Choroid plexus epithelial cell (primary cell): Measurements from ENCODE around the gene MTR.

ENCODE experiments used
- DNase-seq: peaks from one replicate; pipeline ENCODE4 v3.0.0-alpha.2; 2010; ENCODE audit warnings: low read depth
- H3K4me3 ChIP-seq: 2 replicates; pipeline ENCODE4 v1.5.1; 2011; ENCODE audit warnings: low read depth, mild to moderate bottlenecking, control low read depth, low read length, moderate library complexity
- CTCF ChIP-seq: conservative IDR thresholded peaks from 2 replicates; pipeline ENCODE4 v1.5.1; 2011; ENCODE audit warnings: low read depth, mild to moderate bottlenecking, control low read depth, inconsistent platforms, low read length, moderate library complexity

MTR gene

GRCh38 chr1:236888903-236889302 lies 93.8 kb downstream of the MTR start:
- no peak for DNase-seq
- H3K4me3 ChIP-seq: no peak overlapping the region
- TF ChIP-seq CTCF: no peak

GRCh38 chr1:236890152-236891056 lies 95.3 kb downstream of the MTR start:
- DNase-seq: no peak
- H3K4me3 ChIP-seq: no peak overlapping the region
- TF ChIP-seq CTCF: no peak

DNA sequence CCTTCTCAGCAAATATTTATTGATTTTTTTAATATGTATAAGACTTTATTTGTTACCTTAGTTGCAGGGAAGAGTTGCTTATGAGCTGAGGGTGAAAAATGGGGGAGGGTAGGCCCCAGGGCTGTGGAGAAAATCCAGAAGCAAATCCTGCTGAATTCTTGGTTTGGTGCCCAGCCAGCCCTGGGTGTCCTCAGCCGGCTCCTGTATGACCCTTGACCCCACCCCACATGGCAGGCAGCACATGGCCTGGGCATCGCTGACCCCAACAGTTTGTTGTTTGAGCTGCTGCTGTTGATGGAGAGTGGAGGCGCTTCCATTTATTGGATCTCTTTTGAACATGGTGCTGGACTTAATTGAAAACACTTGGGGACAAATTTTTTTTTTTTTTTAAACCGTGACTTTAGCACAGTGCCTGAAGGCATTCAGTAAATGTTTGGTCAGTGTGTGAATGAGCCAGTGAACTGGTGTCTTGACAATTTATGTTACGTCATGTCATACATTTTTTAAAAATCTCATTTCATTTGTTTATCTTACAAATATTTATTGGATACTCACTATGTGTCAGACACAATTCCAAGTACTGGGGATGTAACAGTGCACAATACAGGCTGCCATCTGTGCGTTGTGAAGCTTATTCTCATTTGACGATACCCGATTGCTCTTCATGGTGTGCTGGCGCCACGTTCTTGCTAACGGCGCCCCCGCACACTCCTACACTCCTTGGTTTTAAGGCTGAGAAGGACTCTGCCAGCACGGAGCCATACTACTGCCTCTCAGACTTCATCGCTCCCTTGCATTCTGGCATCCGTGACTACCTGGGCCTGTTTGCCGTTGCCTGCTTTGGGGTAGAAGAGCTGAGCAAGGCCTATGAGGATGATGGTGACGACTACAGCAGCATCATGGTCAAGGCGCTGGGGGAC lies 98.8 kb downstream of the MTR start:
- peak; percentile 52 for DNase-seq
- no peak overlapping the region for H3K4me3 ChIP-seq
- no peak for TF ChIP-seq CTCF

- no peak overlapping the region for H3K4me3 ChIP-seq
- no peak for DNase-seq
- TF ChIP-seq CTCF: no peak
These were observed 100.7 kb downstream of the MTR start for GRCh38 chr1:236895665-236896387.

DNA sequence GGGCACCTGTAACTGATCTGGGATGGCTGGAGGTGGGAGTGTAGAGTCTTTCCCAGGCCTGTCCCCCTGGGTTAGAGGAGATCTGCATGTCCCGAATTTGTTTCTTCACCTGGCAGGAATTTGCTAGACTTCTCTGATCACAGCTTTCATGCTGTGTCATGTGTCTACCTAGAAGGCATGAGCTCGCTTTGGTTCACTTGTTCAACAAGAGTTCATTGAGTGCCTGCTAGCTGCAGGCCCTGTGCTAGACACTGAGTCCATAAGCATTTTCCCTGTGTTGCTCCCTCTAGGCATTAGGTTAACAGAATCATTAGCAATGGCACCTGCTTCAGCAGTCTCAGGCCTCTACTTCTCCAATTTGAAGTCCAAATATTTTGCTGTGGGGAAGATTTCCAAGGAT lies 101.6 kb downstream of the MTR start:
- TF ChIP-seq CTCF: no peak
- no peak overlapping the region for H3K4me3 ChIP-seq
- DNase-seq: no peak

DNA sequence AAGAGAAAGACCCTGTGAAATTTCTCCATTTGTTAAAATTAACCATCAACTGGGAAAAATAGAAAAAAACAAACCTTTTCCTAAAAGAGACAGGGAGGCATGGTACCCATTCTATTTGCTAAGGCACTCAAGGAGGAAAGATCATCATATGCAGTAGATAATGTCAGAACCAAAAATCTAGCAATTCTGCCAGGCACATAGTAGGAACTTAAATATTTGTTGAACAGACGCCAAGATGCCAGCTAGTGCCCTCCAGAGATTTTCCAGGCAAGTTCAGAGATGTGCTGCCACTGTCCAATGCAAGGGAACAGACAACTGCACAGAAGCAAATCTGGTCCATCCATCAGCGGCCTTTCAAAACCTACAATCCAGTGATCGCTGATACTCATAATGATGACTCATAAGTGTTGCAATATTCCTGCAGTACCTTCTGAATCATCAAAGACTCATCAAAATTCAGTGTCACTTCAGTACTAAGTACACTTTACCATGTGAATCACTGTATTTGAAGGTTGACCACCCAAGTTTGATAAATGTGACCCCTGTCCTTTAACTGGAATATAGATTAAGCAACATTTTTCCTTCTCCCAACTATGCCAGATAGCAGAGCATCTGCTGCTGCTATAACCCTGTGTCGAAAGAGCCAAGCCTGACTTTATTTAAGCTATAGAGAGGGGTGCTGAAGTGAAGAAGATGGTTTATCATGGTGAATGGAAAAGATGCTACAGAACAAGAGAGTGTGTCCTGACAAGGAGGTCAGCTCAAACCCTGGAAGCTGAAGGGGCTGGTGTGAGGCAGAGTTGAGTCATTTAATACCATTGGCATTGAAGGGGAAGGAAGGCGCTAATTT lies 110.0 kb downstream of the MTR start:
- no peak for TF ChIP-seq CTCF
- peak; percentile 89 for DNase-seq
- no peak overlapping the region for H3K4me3 ChIP-seq
